ENCODE measurements around the gene ASB1.

The ASB1 gene

GRCh38 chr2:238381341-238382115 is 45.2 kb upstream of the ASB1 start:
- POLR2A ChIA-PET: no interaction called here
- no peak for DNase-seq (ENCODE audit: extremely low spot score)
- CTCF ChIA-PET: interaction anchor here (0.6 kb wide), 1 partner anchor 136 kb away, joined by 3 read pairs; no protein-coding TSS in a partner anchor
- no peak for TF ChIP-seq TARDBP (IDR thresholded peaks at IDR 0.05)
- no peak for TF ChIP-seq LEF1 (IDR thresholded peaks at IDR 0.05; ENCODE audit: borderline replicate concordance)
- no peak for TF ChIP-seq ARNT (IDR thresholded peaks at IDR 0.05)
- TF ChIP-seq FOXM1 (IDR thresholded peaks at IDR 0.05; ENCODE audit: borderline replicate concordance): no peak
- no peak for TF ChIP-seq ZNF384 (IDR thresholded peaks at IDR 0.05)
- TF ChIP-seq FOXK2 (IDR thresholded peaks at IDR 0.05): no peak
- no peak for TF ChIP-seq FOXA1 (IDR thresholded peaks at IDR 0.05)
- TF ChIP-seq L3MBTL2 (conservative IDR thresholded peaks at IDR 0.05): no peak
- TF ChIP-seq ELF4 (IDR thresholded peaks at IDR 0.05): no peak
- TF ChIP-seq BHLHE40 (IDR thresholded peaks at IDR 0.05; ENCODE audit: borderline replicate concordance): no peak
- TF ChIP-seq HDGF (IDR thresholded peaks at IDR 0.05; ENCODE audit: borderline replicate concordance): no peak
- TF ChIP-seq NFRKB (IDR thresholded peaks at IDR 0.05): no peak

DNA sequence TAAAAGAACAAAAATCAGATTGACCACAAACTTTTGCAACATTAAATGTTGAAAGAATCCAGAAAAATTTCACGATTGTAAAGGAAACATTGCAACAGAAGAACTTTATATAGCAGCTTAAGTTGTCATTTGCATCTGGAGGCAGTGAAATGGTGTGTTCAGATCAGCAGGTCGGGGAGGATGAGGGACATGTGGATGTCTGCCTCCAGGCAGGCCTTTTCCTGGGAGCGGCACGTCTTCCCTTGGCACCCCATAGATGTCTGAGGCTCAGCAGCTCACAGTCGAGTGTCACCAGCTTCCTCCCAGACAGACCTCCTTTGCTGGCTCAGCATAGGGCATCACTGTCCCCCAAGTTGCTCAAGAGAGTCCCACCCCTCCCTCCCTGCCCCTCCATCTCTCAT is 44.3 kb upstream of the ASB1 start:
- CTCF ChIA-PET: interaction anchor here (0.6 kb wide), 1 partner anchor 136 kb away, joined by 3 read pairs; no protein-coding TSS in a partner anchor
- DNase-seq (ENCODE audit: extremely low spot score): no peak
- POLR2A ChIA-PET: no interaction called here
- TF ChIP-seq LEF1 (IDR thresholded peaks at IDR 0.05; ENCODE audit: borderline replicate concordance): no peak
- TF ChIP-seq CTBP1 (IDR thresholded peaks at IDR 0.05; ENCODE audit: borderline replicate concordance): no peak
- TF ChIP-seq FOXK2 (IDR thresholded peaks at IDR 0.05): no peak
- no peak for TF ChIP-seq ZNF384 (IDR thresholded peaks at IDR 0.05)
- no peak for TF ChIP-seq SP1 (IDR thresholded peaks at IDR 0.05)
- TF ChIP-seq NFRKB (IDR thresholded peaks at IDR 0.05): no peak
- no peak for TF ChIP-seq TARDBP (IDR thresholded peaks at IDR 0.05)
- no peak for TF ChIP-seq FOXA1 (IDR thresholded peaks at IDR 0.05)
- TF ChIP-seq L3MBTL2 (conservative IDR thresholded peaks at IDR 0.05): no peak
- no peak for TF ChIP-seq ELF4 (IDR thresholded peaks at IDR 0.05)
- no peak for TF ChIP-seq SUZ12 (IDR thresholded peaks at IDR 0.05)
- TF ChIP-seq, protein P1, sequence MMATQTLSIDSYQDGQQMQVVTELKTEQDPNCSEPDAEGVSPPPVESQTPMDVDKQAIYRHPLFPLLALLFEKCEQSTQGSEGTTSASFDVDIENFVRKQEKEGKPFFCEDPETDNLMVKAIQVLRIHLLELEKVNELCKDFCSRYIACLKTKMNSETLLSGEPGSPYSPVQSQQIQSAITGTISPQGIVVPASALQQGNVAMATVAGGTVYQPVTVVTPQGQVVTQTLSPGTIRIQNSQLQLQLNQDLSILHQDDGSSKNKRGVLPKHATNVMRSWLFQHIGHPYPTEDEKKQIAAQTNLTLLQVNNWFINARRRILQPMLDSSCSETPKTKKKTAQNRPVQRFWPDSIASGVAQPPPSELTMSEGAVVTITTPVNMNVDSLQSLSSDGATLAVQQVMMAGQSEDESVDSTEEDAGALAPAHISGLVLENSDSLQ (IDR thresholded peaks at IDR 0.05): no peak
- no peak for TF ChIP-seq HDGF (IDR thresholded peaks at IDR 0.05; ENCODE audit: borderline replicate concordance)
- TF ChIP-seq ARNT (IDR thresholded peaks at IDR 0.05): no peak

DNA sequence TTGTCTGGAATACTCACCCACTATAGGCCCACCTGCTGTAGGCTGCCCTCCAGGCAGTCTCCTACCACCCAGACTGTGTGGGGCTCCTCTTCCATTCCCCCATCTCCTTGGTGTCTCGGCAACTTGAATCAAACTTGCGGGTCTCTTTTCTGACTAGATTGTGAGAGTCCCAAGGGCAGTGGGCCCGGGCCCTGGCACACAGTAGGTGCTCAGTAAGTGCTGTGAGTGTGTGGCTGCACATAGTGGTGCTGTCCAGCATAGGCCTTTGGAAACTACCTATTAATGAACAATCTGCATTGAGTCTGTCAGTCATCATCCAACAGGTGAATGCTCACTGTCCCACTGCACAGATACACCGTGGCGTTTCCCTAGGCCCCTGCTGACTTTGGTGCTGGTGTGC is 43.6 kb upstream of the ASB1 start:
- no peak for TF ChIP-seq TARDBP (IDR thresholded peaks at IDR 0.05)
- no peak for TF ChIP-seq ELF4 (IDR thresholded peaks at IDR 0.05)
- TF ChIP-seq SP1 (IDR thresholded peaks at IDR 0.05): no peak
- no peak for TF ChIP-seq HDGF (IDR thresholded peaks at IDR 0.05; ENCODE audit: borderline replicate concordance)
- TF ChIP-seq FOXK2 (IDR thresholded peaks at IDR 0.05): no peak
- TF ChIP-seq FOXM1 (IDR thresholded peaks at IDR 0.05; ENCODE audit: borderline replicate concordance): no peak
- no peak for TF ChIP-seq ARNT (IDR thresholded peaks at IDR 0.05)
- TF ChIP-seq LEF1 (IDR thresholded peaks at IDR 0.05; ENCODE audit: borderline replicate concordance): no peak
- TF ChIP-seq FOXA1 (IDR thresholded peaks at IDR 0.05): no peak
- no peak for TF ChIP-seq BHLHE40 (IDR thresholded peaks at IDR 0.05; ENCODE audit: borderline replicate concordance)
- TF ChIP-seq, protein P1 (IDR thresholded peaks at IDR 0.05): no peak
- no peak for TF ChIP-seq L3MBTL2 (conservative IDR thresholded peaks at IDR 0.05)
- ChIA-PET CTCF (no interaction called here), POLR2A (no interaction called here)
- DNase-seq (ENCODE audit: extremely low spot score): no peak

DNA sequence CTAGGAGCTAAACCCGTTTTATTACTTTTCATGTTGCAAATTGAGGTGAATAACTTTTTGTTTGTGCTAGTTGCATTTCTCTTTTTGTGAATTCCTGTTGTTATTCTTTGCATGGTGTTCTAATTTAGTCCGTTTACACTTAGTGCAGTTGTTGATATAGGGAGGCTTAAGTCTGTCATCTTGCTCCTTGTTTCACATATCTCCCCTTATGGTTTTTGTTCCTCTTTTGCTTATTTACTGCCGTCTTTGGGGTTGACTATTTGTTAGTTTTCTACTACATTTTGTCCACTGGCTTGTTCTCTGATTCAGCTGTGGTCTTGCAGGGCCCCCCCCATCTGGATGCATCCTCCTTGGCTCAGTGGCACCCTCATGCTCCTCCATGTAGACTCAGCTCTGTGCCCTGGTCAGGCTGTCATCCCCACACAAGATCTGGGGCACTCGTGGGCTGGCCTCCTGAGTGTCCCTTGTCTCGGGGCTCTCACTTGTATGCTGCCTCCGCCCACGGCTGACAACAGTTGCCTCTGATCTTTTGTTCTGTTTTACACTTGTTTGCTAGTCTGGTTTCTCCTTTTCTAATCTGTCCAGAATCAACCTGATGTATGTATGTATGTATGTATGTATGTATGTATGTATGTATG is 42.9 kb upstream of the ASB1 start:
- CTCF ChIA-PET: no interaction called here
- no peak for DNase-seq (ENCODE audit: extremely low spot score)
- POLR2A ChIA-PET: no interaction called here
- TF ChIP-seq, protein P1 (IDR thresholded peaks at IDR 0.05): no peak
- TF ChIP-seq ZNF384 (IDR thresholded peaks at IDR 0.05) (no peak), L3MBTL2 (conservative IDR thresholded peaks at IDR 0.05) (no peak), SP1 (IDR thresholded peaks at IDR 0.05) (no peak), FOXA1 (IDR thresholded peaks at IDR 0.05) (no peak), NFRKB (IDR thresholded peaks at IDR 0.05) (no peak), CTBP1 (IDR thresholded peaks at IDR 0.05; ENCODE audit: borderline replicate concordance) (no peak), LEF1 (IDR thresholded peaks at IDR 0.05; ENCODE audit: borderline replicate concordance) (no peak), SUZ12 (IDR thresholded peaks at IDR 0.05) (no peak), HDGF (IDR thresholded peaks at IDR 0.05; ENCODE audit: borderline replicate concordance) (no peak), ELF4 (IDR thresholded peaks at IDR 0.05) (no peak), BHLHE40 (IDR thresholded peaks at IDR 0.05; ENCODE audit: borderline replicate concordance) (no peak), TARDBP (IDR thresholded peaks at IDR 0.05) (no peak), FOXK2 (IDR thresholded peaks at IDR 0.05) (no peak)

- ChIA-PET CTCF (no interaction called here), POLR2A (no interaction called here)
- TF ChIP-seq FOXA1 (IDR thresholded peaks at IDR 0.05) (no peak), L3MBTL2 (conservative IDR thresholded peaks at IDR 0.05) (no peak), FOXM1 (IDR thresholded peaks at IDR 0.05; ENCODE audit: borderline replicate concordance) (no peak), HDGF (IDR thresholded peaks at IDR 0.05; ENCODE audit: borderline replicate concordance) (no peak), NFRKB (IDR thresholded peaks at IDR 0.05) (no peak), SUZ12 (IDR thresholded peaks at IDR 0.05) (no peak)
- TF ChIP-seq, protein P1 (IDR thresholded peaks at IDR 0.05): no peak
- no peak for DNase-seq (ENCODE audit: extremely low spot score)
These were observed 39.4 kb upstream of the ASB1 start for GRCh38 chr2:238387332-238387731.
